Measurements from ENCODE around the gene FAM163B. TPM values are rescaled to one million over a fixed set of nuclear protein-coding genes. Genes with fewer than 3 reads are reported as not detected.

The FAM163B gene
- total RNA-seq, 1 donor from 2014 or later, result not detected

DNA sequence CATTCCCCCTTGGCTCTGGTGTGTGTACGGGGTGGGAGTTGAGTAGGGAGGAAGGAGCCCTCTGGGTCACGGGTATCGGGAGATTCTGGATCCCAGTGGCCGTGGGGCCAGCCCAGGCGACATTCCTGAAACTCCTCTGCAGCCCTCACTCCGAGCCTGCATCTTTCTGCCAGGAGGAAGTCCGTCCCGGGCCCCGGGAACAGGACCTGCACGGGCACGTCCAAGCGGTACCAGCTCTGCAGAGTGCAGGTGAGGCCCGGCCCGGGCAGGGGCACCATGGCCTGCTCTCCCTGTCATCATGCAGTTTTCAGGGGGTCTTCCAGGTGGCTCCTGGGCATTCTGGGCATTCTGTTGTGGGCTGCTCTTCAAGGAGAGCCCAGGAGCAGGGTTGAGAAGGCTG is 71.0 kb downstream of the FAM163B start:
- H3K4me3 Mint-ChIP-seq (ENCODE audit: unreplicated experiment), result peak overlapping the region; percentile 47
- no peaks in the 10 kb centered on the region for H3K36me3 Mint-ChIP-seq (ENCODE audit: low read depth, unreplicated experiment)
- DNase-seq (ENCODE audit: low spot score), result no peak
- H3K27me3 Mint-ChIP-seq (ENCODE audit: unreplicated experiment), result peaks cover 11% of the 10 kb centered on the region
- H3K9me3 Mint-ChIP-seq (ENCODE audit: unreplicated experiment), result no peaks in the 10 kb centered on the region
- no peak overlapping the region for H3K27ac Mint-ChIP-seq (ENCODE audit: unreplicated experiment)
- H3K4me1 Mint-ChIP-seq (ENCODE audit: unreplicated experiment), result peaks cover 24% of the 10 kb centered on the region
- TF ChIP-seq, protein P1, sequence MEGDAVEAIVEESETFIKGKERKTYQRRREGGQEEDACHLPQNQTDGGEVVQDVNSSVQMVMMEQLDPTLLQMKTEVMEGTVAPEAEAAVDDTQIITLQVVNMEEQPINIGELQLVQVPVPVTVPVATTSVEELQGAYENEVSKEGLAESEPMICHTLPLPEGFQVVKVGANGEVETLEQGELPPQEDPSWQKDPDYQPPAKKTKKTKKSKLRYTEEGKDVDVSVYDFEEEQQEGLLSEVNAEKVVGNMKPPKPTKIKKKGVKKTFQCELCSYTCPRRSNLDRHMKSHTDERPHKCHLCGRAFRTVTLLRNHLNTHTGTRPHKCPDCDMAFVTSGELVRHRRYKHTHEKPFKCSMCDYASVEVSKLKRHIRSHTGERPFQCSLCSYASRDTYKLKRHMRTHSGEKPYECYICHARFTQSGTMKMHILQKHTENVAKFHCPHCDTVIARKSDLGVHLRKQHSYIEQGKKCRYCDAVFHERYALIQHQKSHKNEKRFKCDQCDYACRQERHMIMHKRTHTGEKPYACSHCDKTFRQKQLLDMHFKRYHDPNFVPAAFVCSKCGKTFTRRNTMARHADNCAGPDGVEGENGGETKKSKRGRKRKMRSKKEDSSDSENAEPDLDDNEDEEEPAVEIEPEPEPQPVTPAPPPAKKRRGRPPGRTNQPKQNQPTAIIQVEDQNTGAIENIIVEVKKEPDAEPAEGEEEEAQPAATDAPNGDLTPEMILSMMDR (IDR thresholded peaks at IDR 0.05; ENCODE audit: unreplicated experiment), result no peak

DNA sequence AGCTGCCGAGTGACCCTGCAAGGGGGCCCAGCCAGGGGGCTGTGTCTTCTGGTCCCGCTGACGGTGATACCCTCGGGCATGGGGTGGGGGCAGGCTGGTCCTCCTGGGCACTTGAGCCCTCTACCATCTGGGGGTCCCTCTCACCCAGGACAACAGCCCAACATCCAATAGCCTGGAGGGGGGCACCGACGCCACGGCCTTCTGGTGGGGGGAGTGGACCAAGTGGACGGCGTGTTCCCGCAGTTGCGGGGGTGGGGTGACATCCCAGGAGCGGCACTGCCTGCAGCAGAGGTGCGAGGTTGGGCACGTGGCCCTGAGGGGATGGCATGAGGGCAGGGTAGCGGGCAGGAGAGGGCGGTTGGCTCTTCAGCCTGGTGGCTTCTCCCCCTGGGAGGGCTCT is 71.9 kb downstream of the FAM163B start:
- Mint-ChIP-seq H3K27ac (ENCODE audit: unreplicated experiment) (no peak overlapping the region), H3K36me3 (ENCODE audit: low read depth, unreplicated experiment) (no peaks in the 10 kb centered on the region), H3K27me3 (ENCODE audit: unreplicated experiment) (peaks cover 11% of the 10 kb centered on the region), H3K4me1 (ENCODE audit: unreplicated experiment) (peaks cover 24% of the 10 kb centered on the region), H3K4me3 (ENCODE audit: unreplicated experiment) (no peak overlapping the region), H3K9me3 (ENCODE audit: unreplicated experiment) (no peaks in the 10 kb centered on the region)
- TF ChIP-seq, protein P1 (IDR thresholded peaks at IDR 0.05; ENCODE audit: unreplicated experiment), result no peak
- DNase-seq (ENCODE audit: low spot score), result no peak

DNA sequence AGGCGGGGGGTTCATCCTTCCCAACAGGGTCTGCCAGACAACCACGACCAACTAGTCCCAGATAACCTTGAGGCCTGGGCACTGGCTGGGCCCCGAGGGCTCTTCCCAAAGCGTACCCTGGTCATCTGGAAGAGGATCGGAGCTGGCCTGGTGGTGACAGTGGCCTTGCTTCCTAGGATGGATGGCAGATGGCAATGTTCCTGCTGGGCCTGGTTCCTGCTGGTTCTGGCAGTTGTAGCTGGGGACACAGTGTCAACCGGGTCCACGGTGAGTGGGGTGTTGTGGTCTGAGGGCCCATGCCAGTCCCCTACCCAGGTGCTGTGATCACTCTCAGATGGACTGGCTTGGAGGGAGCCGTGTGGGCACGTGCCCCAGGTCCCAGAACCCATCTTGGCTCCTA is 72.7 kb downstream of the FAM163B start:
- TF ChIP-seq, protein P1 (IDR thresholded peaks at IDR 0.05; ENCODE audit: unreplicated experiment), result no peak
- H3K36me3 Mint-ChIP-seq (ENCODE audit: low read depth, unreplicated experiment), result no peaks in the 10 kb centered on the region
- peaks cover 9% of the 10 kb centered on the region for H3K27me3 Mint-ChIP-seq (ENCODE audit: unreplicated experiment)
- peaks cover 21% of the 10 kb centered on the region for H3K4me1 Mint-ChIP-seq (ENCODE audit: unreplicated experiment)
- no peak for DNase-seq (ENCODE audit: low spot score)
- H3K9me3 Mint-ChIP-seq (ENCODE audit: unreplicated experiment), result no peaks in the 10 kb centered on the region
- no peak overlapping the region for H3K4me3 Mint-ChIP-seq (ENCODE audit: unreplicated experiment)
- H3K27ac Mint-ChIP-seq (ENCODE audit: unreplicated experiment), result no peak overlapping the region

DNA sequence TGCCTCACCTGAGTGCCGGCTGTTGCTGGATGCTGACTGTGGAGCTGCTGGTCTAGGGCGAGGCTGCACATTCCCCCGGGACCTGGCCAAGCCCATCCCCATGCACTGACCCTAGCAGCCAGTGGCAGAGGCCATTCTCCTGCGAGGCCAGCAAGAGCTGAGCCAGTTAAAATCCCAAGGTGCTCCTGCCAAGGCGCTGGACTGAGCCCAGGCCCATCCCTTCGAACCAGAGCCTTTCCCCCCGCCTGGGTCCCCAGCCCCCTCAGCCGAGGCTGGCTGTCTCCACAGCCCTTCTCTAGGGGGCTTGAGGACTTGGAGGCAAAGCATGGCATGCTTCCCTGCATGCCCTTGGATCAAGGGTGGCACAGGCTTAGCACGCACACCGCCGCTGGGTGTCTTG is 73.1 kb downstream of the FAM163B start:
- TF ChIP-seq, protein P1 (IDR thresholded peaks at IDR 0.05; ENCODE audit: unreplicated experiment), result no peak
- Mint-ChIP-seq H3K27ac (ENCODE audit: unreplicated experiment) (no peak overlapping the region), H3K27me3 (ENCODE audit: unreplicated experiment) (peaks cover 8% of the 10 kb centered on the region), H3K36me3 (ENCODE audit: low read depth, unreplicated experiment) (no peaks in the 10 kb centered on the region), H3K4me1 (ENCODE audit: unreplicated experiment) (peaks cover 21% of the 10 kb centered on the region), H3K4me3 (ENCODE audit: unreplicated experiment) (no peak overlapping the region), H3K9me3 (ENCODE audit: unreplicated experiment) (no peaks in the 10 kb centered on the region)
- no peak for DNase-seq (ENCODE audit: low spot score)

DNA sequence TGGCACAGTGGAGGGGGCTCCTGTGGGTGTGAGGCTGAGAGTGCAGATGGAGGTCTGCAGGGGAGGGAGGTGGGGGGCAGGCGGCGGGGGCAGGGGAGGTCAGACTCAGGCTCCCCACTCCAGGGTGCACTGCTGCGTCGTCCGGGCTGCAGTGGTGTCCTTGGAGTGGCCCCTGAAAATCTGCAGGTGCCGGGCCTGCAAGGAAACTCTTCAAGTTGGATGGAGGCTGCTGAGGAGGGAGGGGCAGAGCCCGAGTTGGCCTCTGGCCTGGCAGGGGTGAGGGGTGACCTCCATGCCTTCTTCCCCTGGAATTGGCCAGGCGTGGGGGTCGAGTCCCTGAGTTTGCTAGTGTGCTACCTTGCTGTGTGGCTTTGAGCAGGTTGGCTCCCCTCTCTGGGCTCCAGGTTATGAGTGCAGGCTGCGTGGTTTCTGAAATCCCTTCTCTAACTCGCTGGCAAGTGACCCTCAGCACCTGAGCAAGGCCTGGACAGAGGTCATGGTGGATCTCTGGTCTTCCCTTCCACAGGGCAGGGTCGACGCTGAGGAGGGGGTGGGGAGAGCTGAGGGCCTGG is 73.8 kb downstream of the FAM163B start:
- Mint-ChIP-seq H3K27me3 (ENCODE audit: unreplicated experiment) (peaks cover 7% of the 10 kb centered on the region), H3K4me3 (ENCODE audit: unreplicated experiment) (no peak overlapping the region)

More for the DNA sequence above, 73.8 kb downstream of the FAM163B start:
- H3K4me1 Mint-ChIP-seq (ENCODE audit: unreplicated experiment), result peaks cover 19% of the 10 kb centered on the region
- H3K27ac Mint-ChIP-seq (ENCODE audit: unreplicated experiment), result peak overlapping the region; percentile 5
- no peak for DNase-seq (ENCODE audit: low spot score)
- H3K36me3 Mint-ChIP-seq (ENCODE audit: low read depth, unreplicated experiment), result no peaks in the 10 kb centered on the region
- H3K9me3 Mint-ChIP-seq (ENCODE audit: unreplicated experiment), result no peaks in the 10 kb centered on the region
- TF ChIP-seq, protein P1 (IDR thresholded peaks at IDR 0.05; ENCODE audit: unreplicated experiment), result no peak

All from endothelial cell (in vitro differentiated cells).